Fibroblast of skin of right quadriceps (primary cell): Measurements from ENCODE around the gene MCM6.
"Not testable (repeated sequence)": the region's sequence is repeated elsewhere in the genome, so short reads cannot be mapped to it uniquely, and the experiment has no call there.

Experiments
- DNase-seq: peaks from one replicate; pipeline ENCODE4 v3.0.0-alpha.2; 2013

MCM6 gene

DNA sequence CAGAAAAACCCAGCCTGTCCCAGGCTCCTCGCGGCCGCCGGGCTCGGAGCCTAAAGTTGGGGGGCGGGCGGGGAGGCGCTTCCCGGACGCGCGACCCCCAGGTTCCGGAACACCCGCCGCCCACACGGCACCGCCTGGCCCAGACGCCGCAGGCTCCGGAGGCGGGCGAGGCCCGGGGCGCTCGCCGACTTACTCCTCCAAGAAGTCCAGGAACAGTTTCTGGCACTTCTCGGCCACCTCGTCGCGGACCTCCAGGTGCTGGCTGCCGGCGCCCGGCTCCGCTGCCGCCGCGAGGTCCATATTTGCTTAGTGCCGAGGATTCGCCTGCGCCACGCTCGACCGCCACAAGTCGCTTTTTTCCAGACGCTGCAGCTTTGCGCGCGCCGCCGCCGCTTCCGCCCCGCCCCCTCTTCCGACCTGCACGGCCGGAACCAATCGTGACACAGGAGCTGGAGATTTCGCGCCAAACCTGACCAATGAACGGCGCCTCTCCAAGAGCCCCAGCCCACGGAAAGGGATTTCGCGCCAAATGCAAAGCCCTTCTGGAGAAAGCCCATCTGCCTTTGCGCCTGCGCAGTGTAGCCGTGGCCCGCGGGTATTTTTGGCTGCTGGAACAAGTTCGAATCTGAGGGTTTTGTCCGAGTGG lies at the start of gene MCM6:
Gene MCM6 (minus strand): TSS at position 378 of the 646 bp plus-strand sequence. CDS start 78 bp downstream, at position 300.
- DNase-seq = peak; percentile 99

DNA sequence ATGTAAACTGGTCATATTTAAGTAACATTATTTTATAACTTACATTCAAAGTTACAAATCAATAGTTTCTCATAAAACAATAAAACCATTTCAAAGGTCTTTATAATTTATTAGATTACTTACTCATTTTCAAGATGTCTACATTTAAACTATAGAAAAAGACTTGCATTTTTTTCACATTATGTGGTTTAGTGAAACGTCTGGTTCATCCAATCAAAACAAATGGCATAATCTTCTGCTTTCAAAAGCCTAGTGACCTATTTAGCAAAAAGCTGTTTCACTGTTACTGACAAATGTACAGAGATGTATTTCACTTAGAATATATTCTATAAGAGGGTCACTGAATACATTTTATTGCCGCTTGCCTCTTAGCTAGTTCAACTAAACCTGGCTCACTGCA lies 49.3 kb upstream of the MCM6 start:
- DNase-seq = peak; percentile 23

DNA sequence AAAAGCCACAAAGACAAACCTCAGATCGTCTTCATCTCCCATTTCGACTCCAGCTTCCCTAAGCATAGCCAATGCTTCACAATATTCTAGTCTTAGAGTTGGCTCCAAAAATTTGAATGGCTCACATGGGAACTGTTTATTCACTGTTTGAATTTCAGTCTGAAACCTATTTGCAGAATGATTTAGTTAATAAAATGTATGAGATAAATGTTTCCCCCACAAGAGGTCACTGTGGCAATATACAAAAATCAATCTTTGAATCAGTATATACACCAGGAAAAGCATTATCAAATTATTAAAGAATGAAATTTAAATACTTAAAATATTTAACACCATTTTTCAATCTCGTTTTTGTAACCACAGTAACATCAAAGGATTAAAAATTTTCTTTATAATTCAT lies 40.0 kb upstream of the MCM6 start:
- peak; percentile 31 for DNase-seq

DNA sequence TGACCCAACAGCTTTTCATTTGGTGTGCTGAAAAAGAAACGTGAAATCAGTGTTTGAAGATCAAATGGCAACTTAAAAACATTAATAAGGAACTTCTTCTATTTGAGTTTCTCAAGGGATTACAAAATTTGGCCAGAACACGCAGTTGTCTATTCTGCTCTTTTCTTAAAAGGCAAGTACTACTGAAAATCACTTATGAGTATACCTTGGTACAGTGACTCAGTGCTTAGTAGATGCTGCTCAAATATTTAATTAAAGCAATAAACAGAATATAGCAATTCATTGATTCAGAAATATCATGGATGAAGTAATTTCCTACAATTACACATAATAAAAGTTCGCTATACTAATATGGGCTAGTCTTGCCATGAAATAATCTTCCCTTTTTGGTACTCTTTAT lies 38.2 kb upstream of the MCM6 start:
- no peak for DNase-seq

DNA sequence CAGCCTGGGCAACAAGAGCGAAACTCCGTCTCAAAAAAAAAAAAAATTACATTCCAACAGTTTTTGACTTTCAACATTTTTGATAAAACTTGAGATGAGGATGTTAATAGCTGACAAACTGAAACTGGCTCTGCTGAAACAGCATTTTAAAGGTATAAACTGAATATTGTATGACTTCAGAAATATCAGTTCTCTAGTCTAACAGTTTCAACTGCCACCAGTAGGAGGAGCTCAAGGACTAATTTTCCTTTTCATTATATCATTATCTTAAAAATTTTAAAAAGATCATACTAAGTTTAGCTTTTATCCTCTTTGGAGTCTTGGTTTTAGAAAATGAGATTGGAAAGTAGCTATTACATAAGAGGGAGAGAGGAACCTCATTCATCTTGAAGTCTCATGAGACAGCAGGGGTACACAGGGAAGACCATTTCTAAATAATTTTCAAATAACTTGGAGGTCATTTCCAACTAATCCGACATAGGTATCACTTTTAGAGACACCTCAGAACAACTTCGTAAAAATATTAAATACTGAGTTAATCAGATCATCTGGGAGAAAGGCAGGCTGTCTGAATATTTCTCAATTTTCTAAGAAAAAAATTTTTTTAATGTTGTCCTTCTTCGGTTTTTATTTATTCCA lies 37.6 kb upstream of the MCM6 start:
- DNase-seq = peak; percentile 39

DNA sequence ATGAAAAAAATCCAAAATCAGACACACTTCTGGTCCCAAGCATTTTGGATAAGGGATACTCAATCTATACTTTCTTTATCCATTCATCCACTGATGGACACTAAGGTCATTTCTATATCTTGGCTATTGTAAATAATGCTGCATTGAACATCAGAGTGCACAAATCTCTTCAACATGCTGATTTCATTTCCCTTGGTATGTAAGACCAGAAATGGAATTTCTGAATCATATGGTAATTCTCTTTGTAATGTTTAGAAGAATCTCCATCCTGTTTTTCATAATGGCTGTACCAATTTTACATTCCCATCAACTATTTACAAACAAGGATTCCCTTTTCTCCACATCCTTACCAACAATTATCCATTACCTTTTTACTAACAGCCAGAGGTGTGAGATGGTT lies 33.7 kb upstream of the MCM6 start:
- peak; percentile 45 for DNase-seq

DNA sequence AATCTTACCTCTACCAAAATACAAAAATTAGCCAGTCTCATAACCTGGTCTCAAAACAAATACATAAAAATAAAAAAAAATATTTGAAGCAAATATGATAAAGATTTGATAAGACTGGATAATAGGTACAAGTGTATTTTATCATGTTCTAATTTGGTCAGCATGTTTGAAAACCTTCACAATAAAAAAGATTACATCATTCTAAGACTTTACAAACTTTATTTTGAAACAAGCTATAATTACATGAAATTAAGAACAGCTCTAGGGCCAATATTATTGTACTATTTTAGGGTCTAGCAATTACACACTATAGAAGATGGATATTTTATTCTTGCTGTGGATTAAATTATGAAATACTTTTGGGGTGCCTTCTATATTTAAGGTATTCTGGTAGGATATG lies 29.4 kb upstream of the MCM6 start:
- DNase-seq = no peak

DNA sequence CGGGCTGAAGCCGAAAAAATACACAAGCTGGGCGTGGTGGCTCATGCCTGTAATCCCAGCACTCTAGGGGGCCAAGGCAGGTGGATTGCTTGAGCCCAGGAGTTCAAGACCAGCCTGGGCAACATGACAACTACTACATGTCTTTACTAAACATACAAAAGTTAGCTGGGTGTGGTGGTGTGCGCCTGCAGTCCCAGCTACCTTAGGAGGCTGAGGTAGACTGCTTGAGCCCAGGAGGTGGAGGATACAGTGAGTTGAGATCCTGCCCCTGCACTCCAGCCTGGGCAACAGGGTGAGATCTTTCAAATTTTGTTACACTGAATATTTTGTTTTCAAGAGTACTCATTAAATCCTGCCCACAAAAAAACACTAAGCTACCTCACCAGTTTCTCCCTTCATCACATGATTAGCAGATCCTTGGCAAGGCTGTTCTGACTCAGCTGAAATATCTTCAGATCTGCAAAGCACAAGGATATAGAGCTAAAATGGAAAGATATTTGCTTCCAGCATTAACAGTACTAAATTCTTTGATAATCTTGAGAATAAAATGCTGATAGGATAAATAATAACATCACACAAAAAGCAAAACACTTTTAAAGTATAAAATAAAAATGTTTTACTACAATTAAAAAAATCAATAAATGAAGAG lies 28.2 kb upstream of the MCM6 start:
- peak; percentile 30 for DNase-seq

DNA sequence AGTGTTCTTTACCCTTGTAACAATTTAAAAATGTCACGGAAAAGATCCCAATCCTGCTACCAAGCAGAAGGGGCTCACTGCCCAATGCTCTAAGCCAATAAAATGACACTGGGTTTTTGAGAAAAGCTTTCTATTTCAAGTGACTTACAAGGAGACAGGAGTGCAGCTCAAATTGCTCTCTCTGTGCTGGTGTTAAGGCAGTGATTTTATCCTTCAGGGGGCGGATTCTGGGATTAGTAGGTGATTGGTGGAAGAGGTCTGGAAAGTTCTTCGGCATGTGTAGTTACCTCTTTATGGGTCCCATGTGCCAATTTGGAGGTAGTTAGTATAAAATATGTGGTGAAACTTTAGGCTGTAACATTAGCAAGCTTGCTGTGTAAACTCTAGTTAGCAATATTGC lies 27.4 kb upstream of the MCM6 start:
- DNase-seq = no peak

DNA sequence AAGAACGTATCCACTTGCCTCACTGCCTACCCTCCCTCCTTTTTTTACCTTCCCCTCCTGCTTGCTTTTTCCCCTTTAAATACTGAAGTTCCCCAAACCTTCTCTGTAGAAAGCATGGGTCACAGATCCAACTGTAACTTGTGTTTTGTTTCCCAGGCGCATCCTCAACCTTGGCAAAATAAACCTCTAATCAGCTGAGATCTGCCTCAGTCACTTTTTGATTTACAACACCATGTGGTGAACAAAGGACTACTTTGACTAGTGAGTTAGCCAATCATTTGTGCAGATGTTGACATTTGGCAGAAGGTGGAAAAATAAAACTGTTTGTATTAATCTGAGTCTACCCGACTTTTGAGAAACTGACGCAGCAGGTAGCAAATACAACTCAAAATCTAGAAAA lies 23.3 kb upstream of the MCM6 start:
- no peak for DNase-seq

DNA sequence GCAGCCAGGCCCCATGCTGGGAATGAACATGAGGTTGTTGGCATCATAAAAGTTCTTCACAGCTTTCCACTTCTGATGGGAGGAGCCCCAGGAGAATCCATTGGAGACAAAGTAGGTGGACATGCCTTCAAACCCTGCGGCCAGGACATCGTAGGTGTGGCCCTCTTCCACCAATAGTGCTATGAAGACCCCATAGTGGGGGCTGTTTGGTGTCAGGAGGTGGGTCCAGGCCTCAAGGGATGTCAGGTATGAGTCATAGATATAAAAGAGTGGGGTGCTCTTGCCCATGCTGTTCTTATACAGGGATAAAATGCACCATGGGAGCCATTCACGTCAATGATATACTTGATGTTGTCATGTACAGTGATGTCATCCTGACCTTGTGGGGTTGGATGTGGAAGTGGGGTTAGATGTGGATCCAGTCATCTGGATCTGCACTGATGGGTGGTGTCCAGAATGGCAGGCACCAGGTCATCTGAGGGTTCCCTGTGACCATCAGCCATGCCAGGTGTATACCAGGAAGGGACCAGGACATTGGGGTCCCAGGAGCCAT lies 22.1 kb upstream of the MCM6 start:
- DNase-seq = no peak

DNA sequence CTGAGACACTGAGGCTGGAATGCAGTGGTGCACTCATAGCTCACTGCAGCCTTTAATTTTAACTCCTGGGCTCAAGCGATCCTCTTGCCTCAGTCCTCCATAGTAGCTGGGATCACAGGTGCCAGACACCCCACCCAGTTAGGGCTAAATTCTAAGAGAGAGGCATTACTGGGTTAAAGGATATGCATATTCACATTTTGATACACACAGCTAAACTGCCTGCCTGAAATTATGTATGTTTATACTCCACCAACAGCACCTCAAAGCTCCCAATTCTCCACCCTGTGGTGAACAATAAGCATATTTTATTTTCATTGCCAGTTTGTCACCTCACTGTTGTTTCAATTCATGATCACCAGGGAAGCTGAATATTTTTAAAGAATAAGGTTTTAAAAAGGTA lies 18.7 kb upstream of the MCM6 start:
- DNase-seq = no peak

DNA sequence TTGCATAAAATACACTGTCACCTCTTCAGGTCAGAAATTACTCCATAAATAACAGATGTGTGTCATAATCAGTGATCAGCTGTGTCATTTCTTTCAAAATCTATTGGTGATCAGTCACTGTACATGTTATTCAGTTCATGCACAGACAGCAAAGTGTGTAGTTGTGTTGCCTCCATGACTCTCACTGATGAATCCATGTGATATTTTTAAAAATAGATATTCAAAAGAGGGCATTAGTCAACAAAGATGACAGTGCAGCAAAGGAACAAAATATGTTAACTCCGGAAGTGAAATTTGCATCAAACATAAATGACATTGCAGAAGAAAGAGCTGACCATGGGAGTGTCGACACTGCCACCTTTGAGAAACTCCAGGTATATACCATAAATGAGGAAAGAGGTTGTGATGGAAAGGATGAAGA lies 17.1 kb upstream of the MCM6 start:
- DNase-seq = no peak

DNA sequence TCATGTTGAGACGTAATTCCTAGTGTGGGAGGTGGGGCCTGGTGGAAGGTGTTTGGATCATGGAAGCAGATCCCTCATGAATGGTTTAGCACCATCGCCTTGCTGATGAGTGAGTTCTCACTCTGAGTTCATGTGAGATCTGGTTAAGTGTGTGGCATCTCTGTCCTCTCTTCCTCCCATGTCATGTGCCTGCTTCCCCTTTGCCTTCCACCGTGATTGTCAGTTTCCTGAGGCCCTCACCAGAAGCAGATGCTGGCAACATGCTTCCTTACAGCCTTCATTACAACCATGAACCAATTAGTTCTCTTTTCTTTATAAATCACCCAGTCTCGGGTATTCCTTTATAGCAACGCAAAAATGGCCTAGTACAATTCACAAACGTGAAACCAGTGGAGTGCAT lies 14.6 kb upstream of the MCM6 start:
- no peak for DNase-seq

DNA sequence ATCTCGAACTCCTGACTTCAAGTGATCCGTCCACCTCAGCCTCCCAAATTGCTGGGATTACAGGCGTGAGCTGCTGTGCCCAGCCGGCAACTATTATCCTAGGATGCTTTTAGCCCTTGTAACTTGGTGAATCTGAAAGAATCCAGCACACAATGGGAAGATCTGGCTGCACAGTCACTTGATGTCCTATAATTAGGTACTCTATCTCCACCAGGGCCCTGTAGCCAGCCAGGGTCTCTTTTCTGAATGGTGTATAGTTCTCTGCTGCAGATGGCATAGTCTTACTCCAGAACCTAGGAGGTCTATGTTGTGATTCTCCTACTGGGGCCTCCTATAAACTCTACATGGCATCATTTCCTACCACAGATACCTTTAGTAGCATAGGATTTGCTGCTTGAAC lies 13.9 kb upstream of the MCM6 start:
- no peak for DNase-seq

DNA sequence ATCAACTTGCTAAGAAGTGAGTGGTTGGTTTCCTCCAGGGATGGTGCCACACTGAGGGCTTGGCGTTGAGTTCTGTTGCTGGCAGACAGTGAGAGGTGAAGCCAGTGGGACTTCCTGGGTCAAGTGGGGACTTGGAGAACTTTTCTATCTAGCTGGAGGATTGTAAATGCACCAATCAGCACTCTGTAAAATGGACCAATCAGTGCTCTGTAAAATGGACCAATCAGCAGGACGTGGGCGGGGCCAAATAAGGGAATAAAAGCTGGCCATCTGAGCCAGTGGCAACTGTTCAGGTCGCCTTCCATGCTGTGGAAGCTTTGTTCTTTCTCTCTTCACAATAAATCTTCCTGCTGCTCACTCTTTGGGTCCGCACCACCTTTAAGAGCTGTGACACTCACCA lies 12.3 kb upstream of the MCM6 start:
- not testable (repeated sequence) for DNase-seq

DNA sequence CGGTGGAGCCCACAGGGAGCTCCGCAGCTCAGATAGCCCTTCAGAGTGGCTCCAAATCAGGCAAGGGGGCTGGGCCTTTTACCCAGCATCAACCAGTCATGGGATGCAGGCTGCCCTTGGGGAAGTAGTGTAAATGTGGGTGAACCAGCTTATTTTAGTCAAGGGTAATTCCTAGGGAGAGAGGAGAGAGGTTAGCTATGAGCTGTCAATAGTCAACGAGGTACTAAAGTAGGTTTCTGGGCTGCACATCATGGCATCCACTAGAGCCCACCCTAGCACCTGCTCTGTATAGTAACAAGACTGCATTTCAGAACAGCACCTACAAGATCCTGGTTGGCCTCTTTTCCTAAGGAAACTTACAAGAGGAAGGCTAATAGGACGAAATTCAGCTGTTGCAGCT lies 9.5 kb upstream of the MCM6 start:
- DNase-seq = no peak

DNA sequence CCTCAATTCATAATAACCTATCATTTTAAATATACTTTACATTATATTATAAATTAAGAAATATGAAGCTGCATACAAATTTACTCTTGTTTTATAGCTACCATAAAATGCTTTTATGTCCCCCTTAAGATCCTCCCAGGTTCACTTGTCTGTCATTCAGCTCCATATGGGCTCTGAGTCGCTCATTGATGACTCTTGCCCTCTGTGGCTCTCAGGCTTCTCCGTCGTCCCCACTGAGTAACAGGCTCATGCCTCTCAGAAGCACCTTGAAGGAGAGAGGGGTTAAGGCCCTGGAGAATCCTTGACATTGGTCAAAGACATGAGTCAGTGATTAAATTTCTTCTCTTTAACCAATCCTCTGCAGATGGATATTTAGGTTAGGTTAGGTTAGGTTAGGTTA lies 6.2 kb upstream of the MCM6 start:
- DNase-seq = no peak

DNA sequence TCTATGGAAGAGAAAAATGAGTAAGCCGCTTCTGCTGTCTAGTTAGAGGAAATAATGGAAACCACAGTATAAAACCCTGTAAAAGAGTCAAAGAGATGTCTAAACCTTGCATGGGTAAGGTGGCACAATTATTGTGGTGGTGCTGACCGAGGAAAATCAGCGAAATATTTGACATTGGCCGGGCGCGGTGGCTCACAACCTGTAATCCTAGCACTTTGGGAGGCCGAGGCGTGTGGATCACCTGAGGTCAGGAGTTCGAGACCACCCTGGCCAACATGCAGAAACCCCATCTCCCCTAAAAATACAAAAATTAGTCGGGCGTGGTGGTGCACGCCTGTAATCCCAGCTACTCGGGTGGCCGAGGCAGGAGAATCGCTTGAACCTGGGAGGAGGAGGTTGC lies 527 bp upstream of the MCM6 start:
- not testable (repeated sequence) for DNase-seq

DNA sequence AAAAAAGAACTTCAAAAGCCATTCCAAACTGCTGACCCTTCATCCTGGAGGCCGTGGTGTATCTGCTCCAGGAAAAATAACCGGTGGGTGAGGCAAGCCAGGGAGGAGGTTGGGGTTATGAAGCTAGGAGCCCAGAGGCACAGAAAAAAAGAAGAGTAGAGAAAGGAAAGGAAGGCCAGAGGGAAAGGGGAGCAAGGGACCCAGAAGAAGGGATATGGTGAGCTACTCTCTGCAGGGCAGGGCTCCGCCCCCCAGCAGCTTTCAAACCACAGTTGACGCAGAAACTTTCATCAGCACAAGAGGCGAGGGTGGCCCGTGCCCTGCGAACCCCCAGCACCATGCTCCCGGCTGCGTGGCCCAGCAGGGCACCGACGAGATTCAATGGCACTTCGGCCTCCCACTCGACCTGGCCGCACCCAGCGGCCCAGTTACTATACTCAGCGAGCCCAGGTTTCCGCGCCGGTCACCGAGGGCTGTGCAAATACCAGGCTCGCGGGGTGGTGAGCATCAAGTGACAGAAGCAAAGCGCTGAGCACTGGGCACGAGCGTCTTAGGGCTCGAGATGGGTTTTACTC lies 665 bp downstream of the MCM6 start:
- DNase-seq = peak; percentile 68

DNA sequence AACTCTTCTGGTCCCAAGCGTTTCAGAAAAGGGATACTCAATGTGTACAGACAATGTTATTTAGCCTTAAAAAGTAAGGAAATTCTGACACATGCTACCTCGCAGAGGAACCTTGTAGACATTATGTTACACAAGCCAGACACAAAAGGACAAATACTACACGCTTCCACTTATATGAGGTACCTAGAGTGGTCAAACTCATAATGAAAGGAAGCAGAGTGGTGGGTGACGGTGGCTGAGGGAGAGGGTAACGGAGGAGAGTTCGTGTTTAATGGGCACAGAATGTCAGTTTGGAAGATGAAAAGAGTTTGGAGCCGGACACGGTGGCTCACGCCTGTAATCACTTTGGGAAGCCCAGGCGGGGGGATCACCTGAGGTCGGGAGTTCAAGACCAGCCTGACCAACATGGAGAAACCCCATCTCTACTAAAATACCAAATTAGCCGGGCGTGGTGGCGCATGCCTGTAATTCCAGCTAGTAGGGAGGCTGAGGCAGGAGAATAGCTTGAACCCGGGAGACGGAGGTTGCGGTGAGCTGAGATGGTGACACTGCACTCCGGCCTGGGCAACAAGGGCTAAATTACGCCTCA lies 1.4 kb downstream of the MCM6 start:
- no peak for DNase-seq

DNA sequence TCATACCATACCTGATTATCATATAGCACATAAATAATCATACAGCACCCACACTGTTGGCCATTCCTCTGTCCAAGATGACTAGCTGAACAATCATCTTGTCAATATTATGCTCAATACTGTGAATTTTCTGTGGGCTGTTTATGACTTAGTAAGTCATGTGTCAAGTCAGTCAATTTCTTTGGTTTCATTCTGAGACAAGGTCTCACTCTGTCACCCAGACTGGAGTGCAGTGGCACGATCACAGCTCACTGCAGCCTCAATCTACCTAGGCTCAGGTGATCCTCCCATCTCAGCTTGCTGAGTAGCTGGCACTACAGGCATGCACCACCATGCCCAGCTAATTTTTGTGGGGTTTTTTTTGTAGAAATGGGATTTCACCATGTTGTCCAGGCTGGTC lies 5.7 kb downstream of the MCM6 start:
- DNase-seq = no peak

DNA sequence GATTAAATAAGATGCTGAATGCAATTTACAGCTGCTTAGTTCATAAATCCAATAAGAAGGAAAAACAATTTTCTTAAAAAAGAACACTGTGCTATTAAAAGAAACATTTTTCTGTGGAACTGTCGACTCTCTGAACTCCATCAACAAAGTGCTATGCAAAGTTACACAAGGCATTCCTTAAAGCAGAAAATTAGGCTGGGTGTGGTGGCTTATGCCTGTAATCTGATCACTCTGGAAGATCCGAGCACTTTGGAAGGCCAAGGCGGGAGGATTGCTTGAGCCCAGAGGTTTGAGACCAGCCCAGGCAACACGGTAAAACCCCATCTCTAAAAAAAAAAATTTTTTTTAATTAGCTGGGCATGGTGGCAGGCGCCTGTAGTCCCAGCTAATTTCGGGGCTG lies 13.0 kb downstream of the MCM6 start:
- no peak for DNase-seq

DNA sequence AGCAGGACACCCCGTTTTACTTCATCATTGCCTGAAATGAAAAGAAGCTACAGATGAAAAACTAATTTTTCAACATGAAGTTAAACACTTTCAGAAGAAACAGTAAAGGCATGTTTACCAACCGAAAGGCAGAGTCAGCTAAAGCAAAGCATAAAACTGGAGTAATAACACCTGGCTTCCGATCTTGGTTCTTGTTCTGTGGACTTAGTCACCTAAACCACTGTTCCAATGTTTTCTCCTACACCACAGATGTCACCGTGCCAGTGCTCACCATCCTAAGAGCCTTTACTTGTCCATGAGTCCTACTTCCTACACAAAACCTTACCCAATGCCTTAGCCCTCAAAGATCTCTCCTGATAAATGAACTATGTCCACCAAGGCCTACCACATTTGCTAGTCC lies 13.5 kb downstream of the MCM6 start:
- no peak for DNase-seq
